ENCODE data around the gene SZT2.

SZT2 gene

GRCh38 chr1:43352351-43352705 is 37.4 kb upstream of the SZT2 start:
- Histone ChIP-seq H3K9me2 (replicated peaks; ENCODE audit: insufficient read depth, low read length) (no peaks in the 10 kb centered on the region), H3K27ac (ENCODE audit: low read depth, low read length) (no peak overlapping the region), H3K9ac (ENCODE audit: low read length) (no peak overlapping the region)

GRCh38 chr1:43352881-43353280 is 36.8 kb upstream of the SZT2 start:
- H3K27ac ChIP-seq (ENCODE audit: low read depth, low read length), result no peak overlapping the region

More at GRCh38 chr1:43352351-43352705, 37.4 kb upstream of the SZT2 start:
- Histone ChIP-seq H3K36me3 (ENCODE audit: low read length) (no peaks in the 10 kb centered on the region), H4K20me1 (ENCODE audit: low read depth, low read length) (no peaks in the 10 kb centered on the region), H2AFZ (ENCODE audit: low read depth, low read length, severe bottlenecking) (no peak overlapping the region), H3K9me3 (ENCODE audit: insufficient read depth, low read length) (no peaks in the 10 kb centered on the region), H3K4me2 (ENCODE audit: low read depth, low read length, poor library complexity, severe bottlenecking) (no peak overlapping the region), H3K27me3 (ENCODE audit: low read length) (no peaks in the 10 kb centered on the region), H3K4me3 (ENCODE audit: insufficient read depth, low read length, poor library complexity, severe bottlenecking) (no peak overlapping the region), H3F3A (ENCODE audit: insufficient read depth) (peaks cover 18% of the 10 kb centered on the region), H3K79me2 (ENCODE audit: insufficient read depth, low read length) (no peaks in the 10 kb centered on the region)
- no peak for TF ChIP-seq EZH2phosphoT487 (conservative IDR thresholded peaks at IDR 0.05; ENCODE audit: low read length)
- TF ChIP-seq CTCF (IDR thresholded peaks at IDR 0.05; ENCODE audit: insufficient read depth, low read length, poor library complexity, severe bottlenecking), result no peak

GRCh38 chr1:43354471-43354870 is 35.2 kb upstream of the SZT2 start:
- H3K9ac ChIP-seq (ENCODE audit: low read length), result no peak overlapping the region
- no peak overlapping the region for H3K4me2 ChIP-seq (ENCODE audit: low read depth, low read length, poor library complexity, severe bottlenecking)
- no peaks in the 10 kb centered on the region for H3K9me2 ChIP-seq (replicated peaks; ENCODE audit: insufficient read depth, low read length)
- no peak overlapping the region for H2AFZ ChIP-seq (ENCODE audit: low read depth, low read length, severe bottlenecking)
- H3K79me2 ChIP-seq (ENCODE audit: insufficient read depth, low read length), result peaks cover 6% of the 10 kb centered on the region
- H3K36me3 ChIP-seq (ENCODE audit: low read length), result no peaks in the 10 kb centered on the region
- no peak overlapping the region for H3K27ac ChIP-seq (ENCODE audit: low read depth, low read length)
- TF ChIP-seq CTCF (IDR thresholded peaks at IDR 0.05; ENCODE audit: insufficient read depth, low read length, poor library complexity, severe bottlenecking) (no peak), EZH2phosphoT487 (conservative IDR thresholded peaks at IDR 0.05; ENCODE audit: low read length) (no peak)
- no peaks in the 10 kb centered on the region for H3K9me3 ChIP-seq (ENCODE audit: insufficient read depth, low read length)
- no peaks in the 10 kb centered on the region for H4K20me1 ChIP-seq (ENCODE audit: low read depth, low read length)
- H3F3A ChIP-seq (ENCODE audit: insufficient read depth), result peaks cover 10% of the 10 kb centered on the region
- no peaks in the 10 kb centered on the region for H3K27me3 ChIP-seq (ENCODE audit: low read length)
- H3K4me3 ChIP-seq (ENCODE audit: insufficient read depth, low read length, poor library complexity, severe bottlenecking), result no peak overlapping the region

More at GRCh38 chr1:43352881-43353280, 36.8 kb upstream of the SZT2 start:
- Histone ChIP-seq H4K20me1 (ENCODE audit: low read depth, low read length) (no peaks in the 10 kb centered on the region), H3K9me3 (ENCODE audit: insufficient read depth, low read length) (no peaks in the 10 kb centered on the region), H3K9ac (ENCODE audit: low read length) (no peak overlapping the region), H3K4me2 (ENCODE audit: low read depth, low read length, poor library complexity, severe bottlenecking) (no peak overlapping the region), H3K36me3 (ENCODE audit: low read length) (no peaks in the 10 kb centered on the region), H2AFZ (ENCODE audit: low read depth, low read length, severe bottlenecking) (no peak overlapping the region), H3F3A (ENCODE audit: insufficient read depth) (peaks cover 17% of the 10 kb centered on the region), H3K79me2 (ENCODE audit: insufficient read depth, low read length) (no peaks in the 10 kb centered on the region), H3K4me3 (ENCODE audit: insufficient read depth, low read length, poor library complexity, severe bottlenecking) (no peak overlapping the region), H3K9me2 (replicated peaks; ENCODE audit: insufficient read depth, low read length) (no peaks in the 10 kb centered on the region), H3K27me3 (ENCODE audit: low read length) (no peaks in the 10 kb centered on the region)
- TF ChIP-seq EZH2phosphoT487 (conservative IDR thresholded peaks at IDR 0.05; ENCODE audit: low read length), result no peak
- TF ChIP-seq CTCF (IDR thresholded peaks at IDR 0.05; ENCODE audit: insufficient read depth, low read length, poor library complexity, severe bottlenecking), result no peak

All from SU-DHL-6 (cell line).